ENCODE measurements around the gene GUF1. TPM values are rescaled to one million over a fixed set of nuclear protein-coding genes. Genes with fewer than 3 reads are reported as not detected.

GUF1 gene
- total RNA-seq, 1 experiment from 2014 or later = 18.6 TPM

DNA sequence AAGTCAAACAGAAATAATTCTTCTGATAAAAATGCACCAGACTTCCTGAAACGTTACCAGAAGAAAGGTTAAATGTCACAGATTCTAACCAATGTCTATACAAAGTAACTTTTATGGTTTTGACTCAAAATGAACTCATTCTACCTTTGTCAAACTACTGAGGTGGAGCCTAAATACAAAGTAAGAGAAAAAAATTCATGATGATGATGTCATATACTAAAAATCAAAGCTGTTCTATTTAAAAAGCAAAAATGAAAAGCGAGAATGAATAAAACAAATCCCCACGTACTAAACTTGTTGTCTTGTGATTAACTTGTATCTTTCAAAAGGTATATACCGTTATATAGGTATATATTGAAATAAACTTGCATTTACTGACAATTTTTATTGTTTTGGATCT lies 26.5 kb downstream of the GUF1 start:
- Histone ChIP-seq H3K27me3 (ENCODE audit: insufficient read depth, low read depth) (no peaks in the 10 kb centered on the region), H3K9me3 (ENCODE audit: insufficient read depth, low read depth) (no peaks in the 10 kb centered on the region), H3K4me1 (replicated peaks; ENCODE audit: insufficient read depth) (no peaks in the 10 kb centered on the region), H3F3A (ENCODE audit: insufficient read depth, low read depth) (peaks cover 3% of the 10 kb centered on the region; the same call in 1 of the 2 replicates), H3K36me3 (ENCODE audit: low read depth) (peaks cover 5% of the 10 kb centered on the region), H3K27ac (no peak overlapping the region), H3K4me2 (no peak overlapping the region), H4K20me1 (ENCODE audit: insufficient read depth) (peaks cover 3% of the 10 kb centered on the region; the same call in 1 of the 2 replicates), H3K4me3 (no peak overlapping the region), H3K79me2 (ENCODE audit: low read depth) (no peaks in the 10 kb centered on the region), H3K9me2 (ENCODE audit: insufficient read depth) (no peaks in the 10 kb centered on the region), H2AFZ (no peak overlapping the region)
- POLR2A ChIA-PET (ENCODE audit: unreplicated experiment) = no interaction called here
- intact Hi-C loops (cut with micrococcal nuclease; ENCODE audit: unreplicated experiment) = no loop called here
- CTCF ChIA-PET = no interaction called here
- no peak for DNase-seq
- no TSS peak for BruUV-seq (replicated peaks)
- TF ChIP-seq, protein P1, sequence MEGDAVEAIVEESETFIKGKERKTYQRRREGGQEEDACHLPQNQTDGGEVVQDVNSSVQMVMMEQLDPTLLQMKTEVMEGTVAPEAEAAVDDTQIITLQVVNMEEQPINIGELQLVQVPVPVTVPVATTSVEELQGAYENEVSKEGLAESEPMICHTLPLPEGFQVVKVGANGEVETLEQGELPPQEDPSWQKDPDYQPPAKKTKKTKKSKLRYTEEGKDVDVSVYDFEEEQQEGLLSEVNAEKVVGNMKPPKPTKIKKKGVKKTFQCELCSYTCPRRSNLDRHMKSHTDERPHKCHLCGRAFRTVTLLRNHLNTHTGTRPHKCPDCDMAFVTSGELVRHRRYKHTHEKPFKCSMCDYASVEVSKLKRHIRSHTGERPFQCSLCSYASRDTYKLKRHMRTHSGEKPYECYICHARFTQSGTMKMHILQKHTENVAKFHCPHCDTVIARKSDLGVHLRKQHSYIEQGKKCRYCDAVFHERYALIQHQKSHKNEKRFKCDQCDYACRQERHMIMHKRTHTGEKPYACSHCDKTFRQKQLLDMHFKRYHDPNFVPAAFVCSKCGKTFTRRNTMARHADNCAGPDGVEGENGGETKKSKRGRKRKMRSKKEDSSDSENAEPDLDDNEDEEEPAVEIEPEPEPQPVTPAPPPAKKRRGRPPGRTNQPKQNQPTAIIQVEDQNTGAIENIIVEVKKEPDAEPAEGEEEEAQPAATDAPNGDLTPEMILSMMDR (conservative IDR thresholded peaks at IDR 0.05) = no peak
- no peak for TF ChIP-seq EZH2 (IDR thresholded peaks at IDR 0.05; ENCODE audit: low read depth)

DNA sequence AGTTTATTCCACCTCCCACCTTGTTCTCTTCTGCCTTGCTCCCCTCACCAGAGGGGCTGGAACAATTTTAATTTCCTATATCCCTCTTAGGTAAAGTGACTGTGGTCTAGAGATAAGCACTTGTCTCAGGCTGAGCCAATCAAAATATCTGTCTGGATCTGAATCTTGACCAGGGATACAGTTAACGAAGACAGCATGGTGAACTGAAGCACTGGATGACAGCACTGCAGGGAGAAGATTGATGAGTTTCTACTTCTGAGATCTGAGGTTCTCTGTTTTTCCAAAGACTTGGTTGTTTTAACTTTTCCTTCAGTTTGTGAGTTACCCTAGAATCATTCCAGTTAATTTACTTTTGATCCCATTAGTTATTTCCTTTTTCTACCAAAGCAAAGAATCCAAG lies 34.9 kb downstream of the GUF1 start:
- DNase-seq = no peak
- TF ChIP-seq, protein P1 (conservative IDR thresholded peaks at IDR 0.05) = no peak
- TF ChIP-seq EZH2 (IDR thresholded peaks at IDR 0.05; ENCODE audit: low read depth) = no peak
- Histone ChIP-seq H3K27me3 (ENCODE audit: insufficient read depth, low read depth) (no peaks in the 10 kb centered on the region), H2AFZ (no peak overlapping the region), H3K27ac (no peak overlapping the region), H3K36me3 (ENCODE audit: low read depth) (no peaks in the 10 kb centered on the region), H3K9me2 (ENCODE audit: insufficient read depth) (no peaks in the 10 kb centered on the region), H3K4me1 (replicated peaks; ENCODE audit: insufficient read depth) (no peaks in the 10 kb centered on the region), H4K20me1 (ENCODE audit: insufficient read depth) (no peaks in the 10 kb centered on the region), H3K79me2 (ENCODE audit: low read depth) (no peaks in the 10 kb centered on the region), H3F3A (ENCODE audit: insufficient read depth, low read depth) (no peaks in the 10 kb centered on the region), H3K4me3 (no peak overlapping the region), H3K9me3 (ENCODE audit: insufficient read depth, low read depth) (no peaks in the 10 kb centered on the region), H3K4me2 (no peak overlapping the region)
- POLR2A ChIA-PET (ENCODE audit: unreplicated experiment) = no interaction called here
- BruUV-seq (replicated peaks) = no TSS peak
- intact Hi-C loops (cut with micrococcal nuclease; ENCODE audit: unreplicated experiment) = no loop called here
- CTCF ChIA-PET = no interaction called here

DNA sequence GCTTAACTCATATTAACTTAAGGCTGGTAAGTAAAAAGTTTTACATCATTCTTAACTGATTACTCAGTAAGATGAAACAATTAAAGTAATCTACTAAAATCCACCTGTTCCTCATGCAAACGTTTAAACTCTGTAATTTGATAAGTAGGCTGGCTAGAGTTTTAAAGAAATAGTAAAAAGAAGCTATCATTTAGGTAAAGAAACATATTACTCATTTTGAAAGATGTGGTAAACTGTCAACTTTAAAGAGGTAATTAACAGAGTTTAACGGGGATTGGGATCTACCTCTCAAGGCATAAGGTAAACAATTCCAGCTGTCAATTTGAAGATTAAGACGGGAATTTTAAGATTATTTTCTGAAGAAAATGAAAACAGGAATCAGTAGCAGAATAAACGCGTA lies 38.4 kb downstream of the GUF1 start:
- intact Hi-C loops (cut with micrococcal nuclease; ENCODE audit: unreplicated experiment) = no loop called here
- H2AFZ ChIP-seq = no peak overlapping the region
- TF ChIP-seq, protein P1 (conservative IDR thresholded peaks at IDR 0.05) = no peak
- no peak for TF ChIP-seq EZH2 (IDR thresholded peaks at IDR 0.05; ENCODE audit: low read depth)
- POLR2A ChIA-PET (ENCODE audit: unreplicated experiment) = no interaction called here
- H3K4me3 ChIP-seq = no peak overlapping the region
- H3K79me2 ChIP-seq (ENCODE audit: low read depth) = no peaks in the 10 kb centered on the region
- CTCF ChIA-PET = no interaction called here
- BruUV-seq (replicated peaks) = no TSS peak
- no peaks in the 10 kb centered on the region for H3F3A ChIP-seq (ENCODE audit: insufficient read depth, low read depth)
- H4K20me1 ChIP-seq (ENCODE audit: insufficient read depth) = no peaks in the 10 kb centered on the region; the same call in 1 of the 2 replicates
- no peak overlapping the region for H3K27ac ChIP-seq
- H3K4me1 ChIP-seq (replicated peaks; ENCODE audit: insufficient read depth) = no peaks in the 10 kb centered on the region
- H3K9me2 ChIP-seq (ENCODE audit: insufficient read depth) = no peaks in the 10 kb centered on the region
- no peaks in the 10 kb centered on the region for H3K36me3 ChIP-seq (ENCODE audit: low read depth)
- DNase-seq = no peak
- H3K9me3 ChIP-seq (ENCODE audit: insufficient read depth, low read depth) = no peaks in the 10 kb centered on the region
- H3K27me3 ChIP-seq (ENCODE audit: insufficient read depth, low read depth) = no peaks in the 10 kb centered on the region
- H3K4me2 ChIP-seq = no peak overlapping the region
